ENCODE measurements around the gene LACTBL1. TPM values are rescaled to one million over a fixed set of nuclear protein-coding genes. Genes with fewer than 3 reads are reported as not detected.
"Not testable (repeated sequence)": the region's sequence is repeated elsewhere in the genome, so short reads cannot be mapped to it uniquely, and the experiment has no call there.

LACTBL1 gene
- total RNA-seq, 2 donors from 2014 or later: not detected

- not testable (repeated sequence) for DNase-seq; H3K27ac Mint-ChIP-seq; H3K4me1 Mint-ChIP-seq (ENCODE audit: low read depth); H3K36me3 Mint-ChIP-seq (ENCODE audit: insufficient read depth in 2 of 2); ATAC-seq (replicated peaks in 1 of 2); H3K27me3 Mint-ChIP-seq (ENCODE audit: low read depth); H3K9me3 Mint-ChIP-seq; H3K4me3 Mint-ChIP-seq
Measured at GRCh38 chr1:23002218-23002617, 29.6 kb upstream of the LACTBL1 start.

DNA sequence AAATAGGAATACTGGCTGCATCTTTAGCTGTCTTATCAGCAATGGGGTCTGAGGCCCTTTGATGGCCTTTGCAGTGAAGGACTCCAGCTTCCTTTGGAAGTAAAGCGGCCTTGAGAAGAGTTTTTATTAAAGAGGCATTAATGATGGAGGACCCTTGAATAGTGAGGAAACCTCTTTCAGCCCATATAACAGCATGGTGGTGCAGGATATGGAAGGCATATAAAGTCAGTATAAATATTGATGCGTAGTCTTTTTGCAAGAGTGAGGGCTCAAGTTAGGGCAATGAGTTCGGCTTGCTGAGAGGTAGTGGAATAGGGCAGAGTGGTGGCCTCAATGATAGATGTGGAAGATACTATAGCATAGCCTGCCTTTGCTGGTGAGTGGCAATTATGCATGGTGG is 27.5 kb upstream of the LACTBL1 start:
- not testable (repeated sequence) for H3K4me3 Mint-ChIP-seq; H3K4me1 Mint-ChIP-seq (ENCODE audit: low read depth); ATAC-seq (replicated peaks in 1 of 2); H3K27me3 Mint-ChIP-seq (ENCODE audit: low read depth); H3K27ac Mint-ChIP-seq; H3K9me3 Mint-ChIP-seq; DNase-seq; H3K36me3 Mint-ChIP-seq (ENCODE audit: insufficient read depth in 2 of 2)

DNA sequence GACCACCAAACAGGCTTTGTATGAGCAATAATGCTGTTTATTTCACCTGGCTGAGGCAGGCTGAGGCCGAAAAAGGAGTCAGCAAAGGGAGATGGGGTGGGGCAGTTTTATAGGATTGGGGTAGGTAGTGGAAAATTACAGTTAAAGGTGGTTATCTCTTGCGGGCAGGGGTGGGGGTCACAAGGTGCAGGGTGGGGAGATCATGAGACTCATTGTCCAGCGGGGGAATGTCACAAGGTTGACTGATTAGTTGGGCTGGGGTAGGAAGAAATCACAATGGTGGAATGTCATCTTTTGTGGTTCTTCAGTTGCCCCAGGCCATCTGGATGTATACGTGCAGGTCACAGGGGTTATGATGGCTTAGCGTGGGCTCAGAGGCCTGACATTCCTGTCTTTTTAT is 24.9 kb upstream of the LACTBL1 start:
- H3K4me1 Mint-ChIP-seq (ENCODE audit: low read depth); DNase-seq; H3K27me3 Mint-ChIP-seq (ENCODE audit: low read depth); ATAC-seq (replicated peaks in 1 of 2); H3K4me3 Mint-ChIP-seq; H3K9me3 Mint-ChIP-seq; H3K36me3 Mint-ChIP-seq (ENCODE audit: insufficient read depth in 2 of 2); H3K27ac Mint-ChIP-seq: not testable (repeated sequence)

DNA sequence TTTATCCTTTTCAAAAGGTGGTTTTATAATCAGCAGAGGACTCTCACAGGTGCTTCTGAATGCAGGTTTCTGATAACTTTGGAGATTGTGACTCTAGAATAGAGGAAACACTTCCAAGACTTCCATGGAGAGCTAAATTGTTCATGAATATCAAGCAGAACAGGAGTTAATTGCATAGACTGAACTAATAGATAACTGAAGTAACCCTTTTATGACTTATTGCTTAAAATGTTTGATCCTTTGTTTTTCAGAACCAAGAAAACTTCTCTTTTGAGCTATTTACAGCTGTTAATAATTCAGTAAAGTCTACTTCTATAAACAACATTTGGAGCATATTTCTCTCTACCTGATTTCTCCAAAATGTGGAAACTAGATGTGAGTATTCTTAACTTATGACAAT is 23.1 kb upstream of the LACTBL1 start:
- Mint-ChIP-seq H3K4me3 (no peak overlapping the region), H3K27ac (no peak overlapping the region), H3K9me3 (peaks cover 0 to 2% of the 10 kb centered on the region in 2 donors), H3K36me3 (ENCODE audit: insufficient read depth in 2 of 2) (peaks cover 4 to 8% of the 10 kb centered on the region in 2 donors), H3K4me1 (ENCODE audit: low read depth) (no peaks in the 10 kb centered on the region), H3K27me3 (ENCODE audit: low read depth) (peaks cover 5% of the 10 kb centered on the region)
- ATAC-seq (replicated peaks in 1 of 2): no peak
- no peak for DNase-seq

DNA sequence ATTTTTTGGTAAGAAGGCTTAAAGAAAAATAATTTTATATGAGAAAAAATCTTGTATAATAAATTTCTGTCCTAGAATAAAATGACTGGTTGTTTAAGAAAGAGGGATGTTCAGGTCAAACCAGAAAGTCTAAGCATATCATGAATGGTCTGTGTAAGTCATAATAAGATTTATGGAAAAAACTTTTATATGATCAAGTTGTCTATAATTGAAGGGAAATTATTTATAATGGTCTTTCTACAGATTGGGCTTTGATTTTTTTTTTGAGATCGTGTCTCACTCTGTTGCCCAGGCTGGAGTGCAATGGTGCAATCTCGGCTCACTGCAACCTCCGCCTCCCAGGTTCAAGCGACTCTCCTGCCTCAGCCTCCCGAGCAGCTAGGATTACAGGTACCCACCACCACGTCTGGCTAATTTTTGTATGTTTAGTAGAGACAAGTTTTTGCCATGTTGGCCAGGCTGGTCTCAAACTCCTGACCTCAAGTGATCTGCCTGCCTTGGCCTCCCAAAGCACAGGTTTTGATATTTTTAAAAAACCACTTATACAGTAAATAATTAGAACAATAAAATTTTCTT is 20.6 kb upstream of the LACTBL1 start:
- not testable (repeated sequence) for H3K36me3 Mint-ChIP-seq (ENCODE audit: insufficient read depth in 2 of 2); H3K9me3 Mint-ChIP-seq; DNase-seq; H3K27ac Mint-ChIP-seq; H3K4me1 Mint-ChIP-seq (ENCODE audit: low read depth); ATAC-seq (replicated peaks in 1 of 2); H3K27me3 Mint-ChIP-seq (ENCODE audit: low read depth); H3K4me3 Mint-ChIP-seq

DNA sequence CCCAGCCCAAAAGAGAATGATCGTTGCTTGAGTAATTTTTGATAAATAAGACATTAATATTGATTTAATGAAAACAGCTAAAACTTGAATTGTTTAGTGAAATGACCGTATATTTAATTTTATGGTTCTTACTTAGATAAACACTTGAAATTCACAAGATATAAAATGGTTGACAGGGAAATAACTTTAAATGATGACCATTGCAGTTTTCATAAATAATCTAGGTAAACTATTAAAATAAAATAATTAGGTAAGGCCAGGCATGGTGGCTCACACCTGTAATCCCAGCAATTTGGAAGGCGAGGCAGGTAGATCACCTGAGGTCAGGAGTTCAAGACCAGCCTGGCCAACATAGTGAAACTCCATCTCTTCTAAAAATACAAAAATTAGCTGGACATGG is 19.7 kb upstream of the LACTBL1 start:
- not testable (repeated sequence) for H3K36me3 Mint-ChIP-seq (ENCODE audit: insufficient read depth in 2 of 2); H3K4me3 Mint-ChIP-seq; H3K27me3 Mint-ChIP-seq (ENCODE audit: low read depth); H3K27ac Mint-ChIP-seq; H3K4me1 Mint-ChIP-seq (ENCODE audit: low read depth); H3K9me3 Mint-ChIP-seq; DNase-seq; ATAC-seq (replicated peaks in 1 of 2)

GRCh38 chr1:22983944-22984343 is 11.3 kb upstream of the LACTBL1 start:
- ATAC-seq (replicated peaks in 1 of 2): no peak
- DNase-seq: no peak
- Mint-ChIP-seq H3K4me1 (ENCODE audit: low read depth) (no peaks in the 10 kb centered on the region), H3K4me3 (no peak overlapping the region), H3K9me3 (no peaks in the 10 kb centered on the region), H3K36me3 (ENCODE audit: insufficient read depth in 2 of 2) (no peaks in the 10 kb centered on the region), H3K27ac (no peak overlapping the region), H3K27me3 (ENCODE audit: low read depth) (peaks cover 6% of the 10 kb centered on the region)

DNA sequence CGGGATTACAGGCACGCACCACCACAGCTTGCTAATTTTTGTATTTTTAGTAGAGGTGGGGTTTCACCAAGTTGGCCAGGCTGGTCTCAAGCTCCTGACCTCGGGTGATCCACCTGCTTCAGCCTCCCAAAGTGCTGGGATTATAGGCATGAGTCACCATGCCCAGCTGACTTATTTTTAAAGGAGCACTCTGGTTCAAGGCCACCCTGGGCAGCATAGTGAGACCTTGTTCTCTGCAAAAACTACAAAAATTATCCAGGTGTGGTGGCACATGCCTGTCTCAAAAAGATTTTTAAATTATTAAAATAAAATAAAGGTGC is 7.8 kb upstream of the LACTBL1 start:
- peaks cover 24% of the 10 kb centered on the region for H3K27me3 Mint-ChIP-seq (ENCODE audit: low read depth)
- H3K27ac Mint-ChIP-seq; ATAC-seq (replicated peaks in 1 of 2); H3K9me3 Mint-ChIP-seq; DNase-seq; H3K36me3 Mint-ChIP-seq (ENCODE audit: insufficient read depth in 2 of 2); H3K4me3 Mint-ChIP-seq; H3K4me1 Mint-ChIP-seq (ENCODE audit: low read depth): not testable (repeated sequence)

- H3K36me3 Mint-ChIP-seq (ENCODE audit: insufficient read depth in 2 of 2): no peaks in the 10 kb centered on the region
- DNase-seq: no peak
- no peaks in the 10 kb centered on the region for H3K4me1 Mint-ChIP-seq (ENCODE audit: low read depth)
- ATAC-seq (replicated peaks in 1 of 2): no peak
- H3K9me3 Mint-ChIP-seq: no peaks in the 10 kb centered on the region
- no peak overlapping the region for H3K4me3 Mint-ChIP-seq
- peaks cover 18% of the 10 kb centered on the region for H3K27me3 Mint-ChIP-seq (ENCODE audit: low read depth)
- no peak overlapping the region for H3K27ac Mint-ChIP-seq
Measured at GRCh38 chr1:22978299-22978698, 5.6 kb upstream of the LACTBL1 start.

- H3K36me3 Mint-ChIP-seq (ENCODE audit: insufficient read depth in 2 of 2): no peaks in the 10 kb centered on the region
- no peak overlapping the region for H3K27ac Mint-ChIP-seq
- peak; percentile 64 to 71 for DNase-seq
- peak; percentile 98 to 99 for ATAC-seq (replicated peaks in 1 of 2)
- H3K9me3 Mint-ChIP-seq: no peaks in the 10 kb centered on the region
- peaks cover 25% of the 10 kb centered on the region for H3K27me3 Mint-ChIP-seq (ENCODE audit: low read depth)
- no peak overlapping the region for H3K4me3 Mint-ChIP-seq
- no peaks in the 10 kb centered on the region for H3K4me1 Mint-ChIP-seq (ENCODE audit: low read depth)
Measured at GRCh38 chr1:22976461-22977243, 4.0 kb upstream of the LACTBL1 start.

DNA sequence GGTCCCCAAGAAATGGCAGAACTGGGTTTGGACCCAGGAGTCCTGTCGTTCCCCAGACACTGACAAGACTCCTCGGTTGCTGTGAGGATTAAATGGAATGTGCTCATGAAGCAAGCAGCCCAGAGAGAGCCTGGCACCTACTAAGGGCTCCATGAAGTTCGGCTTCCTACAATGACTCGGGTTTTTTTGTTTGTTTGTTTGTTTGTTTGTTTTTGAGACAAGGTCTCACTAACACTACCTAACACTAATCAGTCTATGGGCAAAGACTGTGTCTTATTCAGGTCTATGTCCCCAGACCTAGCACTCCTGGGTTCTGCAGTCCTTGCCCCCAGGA is 3.4 kb upstream of the LACTBL1 start:
- ATAC-seq (replicated peaks in 1 of 2) (no peak), DNase-seq (no peak)
- Mint-ChIP-seq H3K4me3 (no peak overlapping the region), H3K9me3 (no peaks in the 10 kb centered on the region), H3K27ac (no peak overlapping the region), H3K4me1 (ENCODE audit: low read depth) (no peaks in the 10 kb centered on the region), H3K27me3 (ENCODE audit: low read depth) (peaks cover 30% of the 10 kb centered on the region), H3K36me3 (ENCODE audit: insufficient read depth in 2 of 2) (no peaks in the 10 kb centered on the region)

DNA sequence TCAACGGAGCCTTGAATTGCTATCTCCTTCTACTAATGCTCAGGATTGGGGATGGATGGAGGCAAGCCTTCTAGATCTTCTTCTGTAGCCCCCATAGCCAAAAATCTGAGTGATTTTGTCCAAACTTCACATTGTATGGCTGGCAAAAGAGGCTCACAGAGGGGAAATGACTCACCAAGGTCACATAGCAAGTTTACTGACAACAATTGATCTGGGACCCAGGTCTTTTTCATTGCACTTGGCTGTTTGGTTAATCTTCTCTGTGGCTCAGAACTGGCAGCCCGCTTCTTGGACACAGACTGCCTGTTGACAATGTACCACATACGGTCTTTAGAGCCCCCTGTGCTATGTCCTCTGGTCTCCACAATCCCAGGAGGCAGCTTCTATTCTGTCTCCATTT is 3.0 kb upstream of the LACTBL1 start:
- no peaks in the 10 kb centered on the region for H3K9me3 Mint-ChIP-seq
- no peaks in the 10 kb centered on the region for H3K36me3 Mint-ChIP-seq (ENCODE audit: insufficient read depth in 2 of 2)
- ATAC-seq (replicated peaks in 1 of 2) (no peak), DNase-seq (no peak)
- no peak overlapping the region for H3K4me3 Mint-ChIP-seq
- H3K27ac Mint-ChIP-seq: no peak overlapping the region
- H3K27me3 Mint-ChIP-seq (ENCODE audit: low read depth): peaks cover 34% of the 10 kb centered on the region
- H3K4me1 Mint-ChIP-seq (ENCODE audit: low read depth): no peaks in the 10 kb centered on the region

DNA sequence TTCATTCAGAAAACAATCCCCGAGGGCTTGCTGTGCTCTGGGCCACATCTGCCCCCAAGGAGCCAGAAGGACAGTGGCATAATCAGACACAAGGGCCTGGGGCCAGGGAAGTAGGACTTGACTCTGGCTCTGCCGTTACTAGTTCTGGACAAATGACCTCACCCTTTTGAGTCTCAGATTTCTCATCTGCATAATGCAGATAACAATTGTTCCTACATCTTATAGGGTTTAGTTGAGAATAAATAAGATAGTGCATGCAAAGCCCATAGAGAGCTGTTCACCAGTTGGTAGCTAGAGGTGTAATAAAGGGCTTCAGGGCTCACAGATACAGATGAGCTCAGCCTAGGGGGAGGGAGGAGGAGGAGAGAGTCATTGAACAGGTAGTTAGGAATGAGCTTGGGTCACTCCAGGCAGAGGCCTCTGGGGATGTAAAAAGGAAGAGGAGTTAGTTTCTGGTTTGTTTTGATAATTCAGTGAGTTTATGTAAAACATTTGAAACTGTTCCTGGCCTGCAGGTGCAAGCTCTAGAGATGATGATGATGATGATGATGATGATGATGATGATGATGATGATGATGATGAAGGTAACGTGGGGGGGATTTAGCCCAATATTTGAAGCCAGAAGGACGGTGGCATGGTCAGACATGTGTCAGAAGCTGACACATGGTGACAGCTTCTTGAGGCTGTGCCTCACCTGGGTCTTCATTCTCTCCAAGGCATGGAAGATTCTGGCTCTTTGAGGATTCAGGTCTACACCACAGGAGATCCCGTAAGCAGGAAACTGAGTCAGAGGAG is 858 bp downstream of the LACTBL1 start:
- Mint-ChIP-seq H3K4me3 (no peak overlapping the region), H3K9me3 (no peaks in the 10 kb centered on the region), H3K27ac (no peak overlapping the region), H3K36me3 (ENCODE audit: insufficient read depth in 2 of 2) (peaks cover 0 to under 1% of the 10 kb centered on the region in 2 donors), H3K4me1 (ENCODE audit: low read depth) (no peaks in the 10 kb centered on the region), H3K27me3 (ENCODE audit: low read depth) (peaks cover 57% of the 10 kb centered on the region)
- no peak for ATAC-seq (replicated peaks in 1 of 2)
- no peak for DNase-seq

Measured in activated T-cell treated with anti-CD3 and anti-CD28 coated beads, Interleukin-2, amount 50 U/mL, for 72 hours (primary cell).